ENCODE data around the gene LAIR2. TPM values are rescaled to one million over a fixed set of nuclear protein-coding genes. Genes with fewer than 3 reads are reported as not detected.
"Not testable (repeated sequence)": the region's sequence is repeated elsewhere in the genome, so short reads cannot be mapped to it uniquely, and the experiment has no call there.

The LAIR2 gene
- total RNA-seq, 1 donor from 2014 or later: not detected

DNA sequence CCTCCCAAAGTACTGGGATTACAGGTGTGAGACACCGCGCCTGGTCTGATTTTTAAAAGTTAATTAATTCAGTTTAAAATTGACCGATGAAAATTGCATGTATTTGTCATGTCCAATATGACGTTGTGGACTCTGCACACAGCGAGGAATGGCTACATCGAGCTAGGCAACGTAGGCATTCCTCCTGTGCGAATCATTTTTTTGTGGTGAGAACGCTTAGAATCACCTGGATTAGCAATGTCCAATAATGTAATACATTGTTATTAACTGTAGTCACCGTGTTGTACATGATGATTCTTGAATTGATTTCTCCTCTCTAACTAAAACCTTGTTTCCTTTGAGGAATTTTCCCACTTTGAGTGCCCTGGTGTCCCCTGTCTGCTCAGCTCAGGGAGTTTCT lies 3.4 kb downstream of the LAIR2 start:
- no peak overlapping the region for H3K4me3 Mint-ChIP-seq (ENCODE audit: unreplicated experiment)
- H3K4me1 Mint-ChIP-seq (ENCODE audit: low read depth): no peaks in the 10 kb centered on the region
- peaks cover 2% of the 10 kb centered on the region for H3K27me3 Mint-ChIP-seq (ENCODE audit: low read depth)
- DNase-seq (ENCODE audit: low spot score): no peak
- TF ChIP-seq, protein P1, sequence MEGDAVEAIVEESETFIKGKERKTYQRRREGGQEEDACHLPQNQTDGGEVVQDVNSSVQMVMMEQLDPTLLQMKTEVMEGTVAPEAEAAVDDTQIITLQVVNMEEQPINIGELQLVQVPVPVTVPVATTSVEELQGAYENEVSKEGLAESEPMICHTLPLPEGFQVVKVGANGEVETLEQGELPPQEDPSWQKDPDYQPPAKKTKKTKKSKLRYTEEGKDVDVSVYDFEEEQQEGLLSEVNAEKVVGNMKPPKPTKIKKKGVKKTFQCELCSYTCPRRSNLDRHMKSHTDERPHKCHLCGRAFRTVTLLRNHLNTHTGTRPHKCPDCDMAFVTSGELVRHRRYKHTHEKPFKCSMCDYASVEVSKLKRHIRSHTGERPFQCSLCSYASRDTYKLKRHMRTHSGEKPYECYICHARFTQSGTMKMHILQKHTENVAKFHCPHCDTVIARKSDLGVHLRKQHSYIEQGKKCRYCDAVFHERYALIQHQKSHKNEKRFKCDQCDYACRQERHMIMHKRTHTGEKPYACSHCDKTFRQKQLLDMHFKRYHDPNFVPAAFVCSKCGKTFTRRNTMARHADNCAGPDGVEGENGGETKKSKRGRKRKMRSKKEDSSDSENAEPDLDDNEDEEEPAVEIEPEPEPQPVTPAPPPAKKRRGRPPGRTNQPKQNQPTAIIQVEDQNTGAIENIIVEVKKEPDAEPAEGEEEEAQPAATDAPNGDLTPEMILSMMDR (IDR thresholded peaks at IDR 0.05): no peak
- H3K27ac Mint-ChIP-seq (ENCODE audit: unreplicated experiment): no peak overlapping the region
- no peaks in the 10 kb centered on the region for H3K9me3 Mint-ChIP-seq (ENCODE audit: low read depth)
- H3K36me3 Mint-ChIP-seq (ENCODE audit: low read depth): no peaks in the 10 kb centered on the region

- not testable (repeated sequence) for H3K27ac Mint-ChIP-seq (ENCODE audit: unreplicated experiment); H3K4me3 Mint-ChIP-seq (ENCODE audit: unreplicated experiment); DNase-seq (ENCODE audit: low spot score); H3K36me3 Mint-ChIP-seq (ENCODE audit: low read depth); H3K4me1 Mint-ChIP-seq (ENCODE audit: low read depth); H3K9me3 Mint-ChIP-seq (ENCODE audit: low read depth); H3K27me3 Mint-ChIP-seq (ENCODE audit: low read depth)
Observed at GRCh38 chr19:54507038-54507717, 4.5 kb downstream of the LAIR2 start.

DNA sequence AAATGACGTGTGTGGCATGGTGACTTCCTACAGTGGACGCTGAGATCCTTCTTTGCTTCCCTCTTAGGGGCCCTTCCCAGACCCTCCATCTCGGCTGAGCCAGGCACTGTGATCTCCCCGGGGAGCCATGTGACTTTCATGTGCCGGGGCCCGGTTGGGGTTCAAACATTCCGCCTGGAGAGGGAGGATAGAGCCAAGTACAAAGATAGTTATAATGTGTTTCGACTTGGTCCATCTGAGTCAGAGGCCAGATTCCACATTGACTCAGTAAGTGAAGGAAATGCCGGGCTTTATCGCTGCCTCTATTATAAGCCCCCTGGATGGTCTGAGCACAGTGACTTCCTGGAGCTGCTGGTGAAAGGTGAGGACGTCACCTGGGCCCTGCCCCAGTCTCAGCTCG lies 5.2 kb downstream of the LAIR2 start:
- H3K9me3 Mint-ChIP-seq (ENCODE audit: low read depth): no peaks in the 10 kb centered on the region
- H3K27ac Mint-ChIP-seq (ENCODE audit: unreplicated experiment): no peak overlapping the region
- TF ChIP-seq, protein P1 (IDR thresholded peaks at IDR 0.05): no peak
- no peaks in the 10 kb centered on the region for H3K36me3 Mint-ChIP-seq (ENCODE audit: low read depth)
- no peak overlapping the region for H3K4me3 Mint-ChIP-seq (ENCODE audit: unreplicated experiment)
- H3K27me3 Mint-ChIP-seq (ENCODE audit: low read depth): peaks cover 2% of the 10 kb centered on the region
- no peak for DNase-seq (ENCODE audit: low spot score)
- no peaks in the 10 kb centered on the region for H3K4me1 Mint-ChIP-seq (ENCODE audit: low read depth)

- not testable (repeated sequence) for H3K27me3 Mint-ChIP-seq (ENCODE audit: low read depth); H3K9me3 Mint-ChIP-seq (ENCODE audit: low read depth); H3K4me1 Mint-ChIP-seq (ENCODE audit: low read depth); H3K27ac Mint-ChIP-seq (ENCODE audit: unreplicated experiment); H3K4me3 Mint-ChIP-seq (ENCODE audit: unreplicated experiment); H3K36me3 Mint-ChIP-seq (ENCODE audit: low read depth); DNase-seq (ENCODE audit: low spot score)
Observed at GRCh38 chr19:54508487-54508886, 5.9 kb downstream of the LAIR2 start.

DNA sequence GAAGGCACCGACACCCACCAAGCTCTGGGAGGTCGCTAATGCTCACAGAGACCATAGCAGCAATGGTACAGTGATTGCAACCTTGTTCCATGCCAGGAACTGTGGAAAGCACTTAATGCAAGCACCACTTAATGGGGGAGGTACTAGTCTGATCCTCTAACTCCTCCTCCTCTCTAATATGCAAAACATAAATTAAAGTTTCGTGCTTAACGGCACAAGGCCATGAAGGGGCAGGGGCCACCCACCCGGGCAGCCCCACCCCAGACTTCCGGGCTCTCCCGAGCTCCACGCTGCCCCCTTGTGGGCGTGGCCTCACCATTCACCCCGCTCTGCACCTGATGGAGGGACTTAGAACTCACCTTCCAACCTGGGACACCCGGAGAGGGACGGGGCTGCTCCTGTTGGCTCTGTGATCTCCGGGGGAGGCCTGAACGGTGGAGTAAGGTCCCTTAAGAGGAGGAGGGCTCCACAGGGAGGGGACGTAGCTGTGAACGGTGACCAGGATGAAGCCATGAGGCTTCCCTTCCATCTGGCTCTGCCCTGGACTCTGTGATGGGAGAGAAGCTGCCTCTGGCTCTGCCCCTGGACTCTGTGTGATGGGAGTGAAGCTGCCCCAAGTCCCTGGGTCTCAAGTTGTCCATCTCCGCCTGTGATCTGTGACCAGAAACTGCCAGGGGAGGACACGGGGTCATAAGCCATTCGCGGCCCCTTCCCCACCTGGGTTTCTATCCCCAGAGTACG lies 6.7 kb downstream of the LAIR2 start:
- not testable (repeated sequence) for H3K4me3 Mint-ChIP-seq (ENCODE audit: unreplicated experiment); H3K4me1 Mint-ChIP-seq (ENCODE audit: low read depth); DNase-seq (ENCODE audit: low spot score); H3K36me3 Mint-ChIP-seq (ENCODE audit: low read depth); H3K27ac Mint-ChIP-seq (ENCODE audit: unreplicated experiment); H3K9me3 Mint-ChIP-seq (ENCODE audit: low read depth); H3K27me3 Mint-ChIP-seq (ENCODE audit: low read depth)

DNA sequence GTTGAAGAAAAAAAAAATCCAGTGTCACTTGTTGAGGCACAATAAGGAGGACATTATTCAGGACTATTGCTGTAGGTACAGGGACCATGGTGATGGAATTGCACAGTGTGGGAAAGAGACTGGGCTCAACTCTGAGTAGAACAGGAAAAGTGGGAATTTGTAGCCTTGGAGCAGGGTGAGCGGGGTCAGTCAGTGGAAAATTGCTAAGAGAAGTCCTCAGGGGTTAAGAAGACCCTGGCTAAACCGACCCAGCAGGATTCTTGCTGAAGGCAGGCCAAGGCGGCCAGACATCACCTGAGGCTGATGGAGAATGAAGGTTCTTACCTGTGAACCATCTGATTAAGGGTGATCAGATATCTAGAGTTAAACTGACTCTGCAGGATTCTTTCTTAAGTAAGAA lies 12.5 kb downstream of the LAIR2 start:
- no peak for DNase-seq (ENCODE audit: low spot score)
- Mint-ChIP-seq H3K27ac (ENCODE audit: unreplicated experiment) (no peak overlapping the region), H3K9me3 (ENCODE audit: low read depth) (peaks cover 9% of the 10 kb centered on the region), H3K4me1 (ENCODE audit: low read depth) (no peaks in the 10 kb centered on the region), H3K4me3 (ENCODE audit: unreplicated experiment) (no peak overlapping the region), H3K27me3 (ENCODE audit: low read depth) (no peaks in the 10 kb centered on the region), H3K36me3 (ENCODE audit: low read depth) (no peaks in the 10 kb centered on the region)
- TF ChIP-seq, protein P1 (IDR thresholded peaks at IDR 0.05): no peak

Measured in chondrocyte (in vitro differentiated cells).